WTC11 (cell line): ENCODE measurements around the gene ADD1. TPM values are rescaled to one million over a fixed set of nuclear protein-coding genes. Genes with fewer than 3 reads are reported as not detected.

Source experiments
- ATAC-seq: fragments of 200-7000 bp; cut with Tn5 transposase; 2 replicates; pipeline ENCODE4 v1.10.0; 2021; ENCODE audit warnings: mild to moderate bottlenecking, moderate library complexity
- CTCF ChIA-PET: fragments of 300-600 bp; sonication (Branson Sonifier 250); formaldehyde crosslinking; loops from one replicate; lab custom pipeline; 2021; ENCODE audit warnings: antibody characterized with exemption; lab: Charles Lee
- POLR2A ChIA-PET: fragments of 350-600 bp; sonication (Branson Sonifier 250); formaldehyde crosslinking; loops from one replicate; lab custom pipeline; 2021; ENCODE audit warnings: antibody characterized with exemption; lab: Charles Lee
- DNase-seq: peaks from one replicate; pipeline ENCODE4 v3.0.0; 2021; ENCODE audit warnings: low spot score
- H3K27ac Mint-ChIP-seq: 2 replicates; pipeline ENCODE4 v1.8.0; 2021; ENCODE audit warnings: mixed read lengths
- H3K27me3 Mint-ChIP-seq: 2 replicates; pipeline ENCODE4 v1.8.0; 2021; ENCODE audit warnings: low read depth, mild to moderate bottlenecking, moderate library complexity, mixed read lengths
- H3K36me3 Mint-ChIP-seq: 2 replicates; pipeline ENCODE4 v1.8.0; 2021; ENCODE audit warnings: mixed read lengths
- H3K4me1 Mint-ChIP-seq: 2 replicates; pipeline ENCODE4 v1.8.0; 2022; ENCODE audit warnings: mixed read lengths
- H3K4me3 Mint-ChIP-seq: 2 replicates; pipeline ENCODE4 v1.8.0; 2021; ENCODE audit warnings: mild to moderate bottlenecking, moderate library complexity, mixed read lengths
- H3K9me3 Mint-ChIP-seq: 2 replicates; pipeline ENCODE4 v1.8.0; 2021; ENCODE audit warnings: mixed read lengths
- AFF4 ChIP-seq: sonication (generic); formaldehyde crosslinking; IDR thresholded peaks from 2 replicates; pipeline ENCODE4 v1.8.1; 2023; ENCODE audit warnings: mild to moderate bottlenecking, missing genetic modification reagents, borderline replicate concordance
- AR ChIP-seq: fragments of 250-450 bp; sonication (Bioruptor Pico); IDR thresholded peaks from 2 replicates; pipeline ENCODE4 v1.9.0; 2021; ENCODE audit warnings: mild to moderate bottlenecking
- ELF4 ChIP-seq: sonication (generic); formaldehyde crosslinking; IDR thresholded peaks from 2 replicates; pipeline ENCODE4 v1.8.1; 2022; ENCODE audit warnings: low read depth, mild to moderate bottlenecking, moderate library complexity, missing genetic modification reagents
- ESRRA ChIP-seq: sonication (generic); formaldehyde crosslinking; IDR thresholded peaks from 2 replicates; pipeline ENCODE4 v1.8.1; 2022; ENCODE audit warnings: mild to moderate bottlenecking, missing genetic modification reagents, borderline replicate concordance
- HMGXB4 ChIP-seq: sonication (generic); formaldehyde crosslinking; IDR thresholded peaks from 2 replicates; pipeline ENCODE4 v1.8.1; 2023; ENCODE audit warnings: mild to moderate bottlenecking, moderate library complexity, missing genetic modification reagents
- JUN ChIP-seq: sonication (generic); formaldehyde crosslinking; IDR thresholded peaks from 2 replicates; pipeline ENCODE4 v1.8.0; 2023; ENCODE audit warnings: mild to moderate bottlenecking, missing genetic modification reagents
- KAT7 ChIP-seq: sonication (generic); formaldehyde crosslinking; IDR thresholded peaks from 2 replicates; pipeline ENCODE4 v1.8.1; 2023; ENCODE audit warnings: missing genetic modification reagents, mild to moderate bottlenecking, borderline replicate concordance
- PREB ChIP-seq: sonication (generic); formaldehyde crosslinking; IDR thresholded peaks from 2 replicates; pipeline ENCODE4 v1.8.1; 2022; ENCODE audit warnings: mild to moderate bottlenecking, missing genetic modification reagents, moderate library complexity, borderline replicate concordance
- SMAD3 ChIP-seq: sonication (generic); formaldehyde crosslinking; IDR thresholded peaks from 2 replicates; pipeline ENCODE4 v1.8.0; 2022; ENCODE audit warnings: missing genetic modification reagents, mild to moderate bottlenecking, borderline replicate concordance
- SMAD4 ChIP-seq: sonication (generic); formaldehyde crosslinking; IDR thresholded peaks from 2 replicates; pipeline ENCODE4 v1.8.0; 2022; ENCODE audit warnings: mild to moderate bottlenecking, missing genetic modification reagents
- TCF7 ChIP-seq: sonication (generic); formaldehyde crosslinking; IDR thresholded peaks from 2 replicates; pipeline ENCODE4 v1.8.0; 2022; ENCODE audit warnings: mild to moderate bottlenecking, low read depth, missing genetic modification reagents, moderate library complexity
- USF2 ChIP-seq: sonication (generic); formaldehyde crosslinking; IDR thresholded peaks from 2 replicates; pipeline ENCODE4 v1.8.1; 2023; ENCODE audit warnings: mild to moderate bottlenecking, missing genetic modification reagents, moderate library complexity
- ZBTB43 ChIP-seq: sonication (generic); formaldehyde crosslinking; IDR thresholded peaks from 2 replicates; pipeline ENCODE4 v1.8.1; 2023; ENCODE audit warnings: mild to moderate bottlenecking, missing genetic modification reagents
- ZNF219 ChIP-seq: sonication (generic); formaldehyde crosslinking; IDR thresholded peaks from 2 replicates; pipeline ENCODE4 v1.8.0; 2023; ENCODE audit warnings: missing genetic modification reagents, mild to moderate bottlenecking, borderline replicate concordance
- ZNF263 ChIP-seq: sonication (generic); formaldehyde crosslinking; IDR thresholded peaks from 2 replicates; pipeline ENCODE4 v1.8.1; 2022; ENCODE audit warnings: low read depth, mild to moderate bottlenecking, moderate library complexity, missing genetic modification reagents
- ZNF423 ChIP-seq: fragments of 250-450 bp; sonication (Bioruptor Pico); IDR thresholded peaks from 2 replicates; pipeline ENCODE4 v2.1.2; 2022; ENCODE audit warnings: mild to moderate bottlenecking, moderate library complexity
- ZNF671 ChIP-seq: fragments of 250-450 bp; sonication (Bioruptor Pico); IDR thresholded peaks from 2 replicates; pipeline ENCODE4 v1.8.0; 2021; ENCODE audit warnings: mild to moderate bottlenecking
- total RNA-seq: library from RNA; stranded (reverse); gene quantifications from 3 replicates; pipeline ENCODE4 v1.2.3, GENCODE V29; 2021

ADD1 gene
- total RNA-seq, 1 experiment from 2014 or later, result 178 TPM

GRCh38 chr4:2808001-2808400, 35.6 kb upstream of the ADD1 start (continued):
- TF ChIP-seq PREB (no peak), AFF4 (CRISPR knock-in tag) (no peak), SMAD3 (CRISPR knock-in tag) (no peak), JUN (CRISPR knock-in tag) (no peak), ESRRA (CRISPR knock-in tag) (no peak)
- TF ChIP-seq, all 79 proteins: peak for 0

- ATAC-seq (no peak), DNase-seq (no peak)
- Mint-ChIP-seq H3K9me3 (no peaks in the 10 kb centered on the region), H3K27me3 (no peaks in the 10 kb centered on the region), H3K4me1 (peaks cover 12% of the 10 kb centered on the region), H3K36me3 (no peaks in the 10 kb centered on the region), H3K4me3 (no peak overlapping the region), H3K27ac (no peak overlapping the region)
- CTCF ChIA-PET, result interaction anchor here (0.8 kb wide), 1 partner anchor 17 kb away, joined by 3 read pairs; the partner anchor contains the start of gene SH3BP2
- TF ChIP-seq ZBTB43 (no peak), KAT7 (CRISPR knock-in tag) (no peak), PREB (no peak), ELF4 (CRISPR knock-in tag) (no peak), ZNF263 (no peak), AR (CRISPR knock-in tag) (no peak), ZNF219 (CRISPR knock-in tag) (no peak), HMGXB4 (CRISPR knock-in tag) (no peak), USF2 (CRISPR knock-in tag) (no peak), TCF7 (CRISPR knock-in tag) (no peak), SMAD4 (CRISPR knock-in tag) (no peak), ZNF671 (no peak), ZNF423 (CRISPR knock-in tag) (no peak)
- POLR2A ChIA-PET, result interaction anchor here (0.6 kb wide), 1 partner anchor 13 kb away, joined by 3 read pairs; no protein-coding TSS in a partner anchor
Measured at GRCh38 chr4:2809610-2810180, 33.9 kb upstream of the ADD1 start.
